Measurements from ENCODE around the gene FOXO1.

FOXO1 gene

DNA sequence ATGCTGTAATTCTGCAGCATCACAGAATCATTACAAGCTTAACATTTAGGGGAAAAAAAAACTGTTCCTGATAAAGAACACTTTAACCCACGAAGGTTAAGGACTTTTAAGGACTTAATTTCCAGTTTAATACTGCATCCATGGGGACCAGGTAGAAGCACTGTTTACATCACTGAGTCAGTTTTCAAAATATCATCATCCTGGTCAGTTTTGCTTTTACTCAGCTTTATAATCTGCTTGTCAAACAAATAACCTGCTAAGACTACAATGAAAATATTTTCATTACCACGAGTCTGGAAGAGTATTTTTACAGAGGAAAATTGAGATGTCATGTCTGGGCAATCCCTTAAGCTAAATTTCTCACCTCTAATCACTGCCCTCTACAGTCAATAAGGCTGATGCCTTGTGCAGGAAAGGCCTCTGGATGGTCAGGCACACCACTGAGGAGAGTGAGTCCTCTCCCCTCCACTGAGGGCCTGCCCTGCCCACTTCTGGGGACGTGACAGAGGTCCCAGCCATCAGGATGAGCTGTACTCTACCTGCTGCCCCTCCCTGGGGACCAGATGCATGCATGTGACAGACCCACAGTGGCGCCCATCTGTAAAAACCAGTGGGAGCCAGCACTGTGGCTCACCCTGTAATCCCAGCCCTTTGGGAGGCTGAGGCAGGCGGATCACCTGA, 31.0 kb downstream of the FOXO1 start:
- no peak for DNase-seq

DNA sequence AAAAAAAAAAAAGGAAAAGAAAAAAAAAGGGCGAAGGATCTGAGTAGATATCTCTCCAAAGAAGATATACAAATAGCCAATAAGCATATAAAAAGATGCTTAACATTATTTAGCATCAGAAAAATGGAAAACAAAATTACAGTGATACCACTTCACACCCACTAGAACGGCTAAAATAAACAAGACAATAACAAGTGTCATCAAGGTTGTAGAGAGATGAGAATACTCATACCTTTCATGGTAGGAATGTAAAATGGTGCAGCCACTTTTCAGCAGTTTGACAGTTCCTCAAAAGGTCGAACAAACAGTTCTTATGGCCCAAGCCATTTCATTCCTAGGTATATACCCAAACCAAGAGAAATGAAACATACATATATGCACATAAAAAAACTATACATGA, 33.5 kb downstream of the FOXO1 start:
- DNase-seq, result no peak

DNA sequence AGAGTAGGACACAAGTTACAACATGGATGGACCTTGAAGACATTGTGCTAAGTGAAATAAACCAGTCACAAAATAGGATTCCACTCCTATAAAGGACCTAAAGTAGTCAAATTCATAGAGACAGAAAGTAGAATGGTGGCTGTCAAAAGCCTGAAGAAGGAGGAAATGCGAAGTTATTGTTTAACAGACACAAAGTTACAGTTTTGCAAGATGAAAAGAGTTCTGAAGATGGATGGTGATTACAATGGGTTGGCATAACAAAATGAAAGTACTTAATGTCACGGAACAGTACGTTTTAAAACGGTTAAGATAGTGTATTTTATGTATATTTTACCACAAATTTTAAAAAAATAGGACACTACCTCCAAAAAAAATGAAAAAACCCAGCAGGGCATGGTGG, 34.8 kb downstream of the FOXO1 start:
- DNase-seq, result no peak

DNA sequence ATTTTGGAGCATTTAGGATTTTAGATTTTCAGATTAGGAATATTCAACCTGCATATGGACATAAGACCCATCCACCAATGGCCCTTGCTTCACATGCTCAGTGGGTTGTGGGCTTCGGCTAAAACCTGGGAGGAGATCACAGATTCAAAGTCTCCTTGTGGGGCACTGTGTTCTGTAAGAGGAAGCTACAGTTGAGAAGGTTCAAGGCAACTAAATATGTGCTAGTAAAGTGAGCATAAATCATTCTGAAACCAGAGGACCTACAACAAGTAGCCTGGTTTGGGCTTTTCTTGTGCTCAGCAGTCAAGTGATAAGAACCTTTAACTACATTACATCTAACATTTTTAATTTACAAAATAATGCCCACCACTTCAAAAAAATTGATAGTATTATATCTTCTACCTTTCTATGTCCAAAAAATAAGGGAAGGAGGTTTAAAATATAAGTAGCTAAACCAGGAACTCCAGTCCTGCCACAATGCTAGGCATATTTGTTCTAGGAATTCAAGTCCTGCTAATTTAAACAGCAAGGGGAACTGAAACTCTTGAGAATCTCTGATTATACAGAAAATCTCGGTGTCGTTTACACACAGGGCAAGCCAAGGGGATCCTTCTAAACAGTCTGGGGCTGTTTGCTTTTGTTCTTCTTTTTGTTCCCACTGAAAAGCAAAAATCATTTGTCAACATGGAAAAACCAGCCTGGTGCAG, 36.6 kb downstream of the FOXO1 start:
- no peak for DNase-seq

DNA sequence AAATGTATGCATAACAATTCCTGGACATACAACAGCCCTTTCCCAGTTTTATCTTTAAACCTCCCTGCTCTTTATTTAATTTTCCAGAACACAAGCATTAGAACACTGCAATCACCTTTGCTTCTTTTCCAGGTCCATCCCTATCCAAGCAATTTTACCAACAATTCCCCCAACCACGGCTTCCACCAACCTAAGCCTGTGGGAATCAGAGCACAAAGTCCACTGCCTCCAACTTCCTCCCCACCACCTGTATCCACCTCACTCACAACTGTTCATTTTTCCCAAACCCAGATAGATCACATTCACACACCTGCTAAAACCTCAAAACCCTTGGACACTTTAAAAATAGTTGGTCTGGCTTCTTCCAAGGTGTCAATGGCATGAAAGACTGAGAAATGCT, 39.5 kb downstream of the FOXO1 start:
- no peak for DNase-seq

DNA sequence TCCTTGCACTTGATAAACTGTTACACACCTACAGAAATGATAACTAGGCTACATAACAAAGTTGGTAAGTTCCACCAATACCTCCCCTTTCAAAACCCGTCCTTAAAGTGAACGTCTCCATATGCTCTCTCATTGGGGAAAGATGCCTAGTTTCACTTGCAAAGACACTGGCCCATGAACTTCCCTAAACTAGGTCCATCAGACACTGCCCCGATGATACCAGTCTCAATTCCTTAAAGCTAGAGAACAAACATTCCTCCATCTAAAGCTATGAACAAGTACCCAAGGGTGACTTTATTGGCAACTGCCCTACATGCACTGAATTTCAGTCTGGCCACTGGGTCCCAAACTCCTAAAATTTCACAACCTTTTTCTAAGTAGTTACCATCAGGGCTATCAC, 39.9 kb downstream of the FOXO1 start:
- no peak for DNase-seq

DNA sequence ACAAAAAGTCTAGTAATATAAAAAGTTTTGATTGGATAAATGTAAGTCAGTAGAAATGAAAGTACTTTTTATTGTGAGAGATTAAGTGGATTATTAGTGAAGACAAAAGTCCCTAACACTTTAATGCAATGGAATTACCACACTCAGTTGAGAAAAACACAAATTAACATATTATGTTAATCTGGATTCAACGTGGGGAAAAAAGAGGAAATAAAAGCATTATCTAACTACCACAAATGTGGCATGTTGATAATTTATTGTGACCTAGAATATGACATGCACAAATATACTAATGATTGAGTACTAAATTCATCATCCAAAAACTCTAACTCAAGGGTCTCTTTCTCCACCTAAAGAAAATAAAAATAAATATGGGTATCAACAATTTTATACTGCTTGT, 41.5 kb downstream of the FOXO1 start:
- no peak for DNase-seq

DNA sequence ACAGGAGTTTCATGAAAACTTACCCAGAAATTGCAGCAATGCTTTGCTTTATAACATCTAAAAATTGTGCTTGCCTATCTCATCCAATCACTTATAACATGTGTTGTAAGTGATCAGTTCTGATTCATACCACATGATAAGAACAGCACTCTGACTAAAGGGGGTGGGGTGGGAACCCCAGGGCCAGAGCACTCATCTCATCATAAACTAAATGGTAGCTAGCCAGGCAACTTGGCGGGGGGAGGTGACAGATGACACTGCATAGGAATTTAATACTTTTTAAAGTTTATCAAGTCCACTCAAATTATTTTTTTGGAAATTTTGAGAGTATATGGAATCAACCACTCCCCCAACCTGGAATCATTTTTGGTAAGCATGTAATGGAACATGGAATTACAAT, 42.1 kb downstream of the FOXO1 start:
- DNase-seq, result no peak

DNA sequence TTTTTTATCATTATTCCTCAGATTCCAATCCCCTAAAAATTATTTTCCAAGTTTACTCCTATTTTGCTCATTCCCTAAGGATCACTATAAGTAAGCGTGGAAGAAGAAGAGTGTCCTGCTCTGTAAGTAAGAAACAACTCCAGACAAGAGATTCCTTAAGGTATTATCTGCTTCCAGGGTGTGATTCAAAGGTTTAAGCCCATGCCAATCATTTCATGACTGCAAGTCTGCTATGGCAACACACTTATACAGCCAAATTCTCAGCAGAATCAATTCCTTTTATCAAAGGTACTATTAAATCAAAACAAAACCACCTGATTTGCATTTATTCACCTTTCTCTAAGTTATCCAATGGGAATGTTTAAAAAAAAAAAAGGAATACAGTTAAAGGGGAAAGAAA, 43.7 kb downstream of the FOXO1 start:
- DNase-seq, result no peak

DNA sequence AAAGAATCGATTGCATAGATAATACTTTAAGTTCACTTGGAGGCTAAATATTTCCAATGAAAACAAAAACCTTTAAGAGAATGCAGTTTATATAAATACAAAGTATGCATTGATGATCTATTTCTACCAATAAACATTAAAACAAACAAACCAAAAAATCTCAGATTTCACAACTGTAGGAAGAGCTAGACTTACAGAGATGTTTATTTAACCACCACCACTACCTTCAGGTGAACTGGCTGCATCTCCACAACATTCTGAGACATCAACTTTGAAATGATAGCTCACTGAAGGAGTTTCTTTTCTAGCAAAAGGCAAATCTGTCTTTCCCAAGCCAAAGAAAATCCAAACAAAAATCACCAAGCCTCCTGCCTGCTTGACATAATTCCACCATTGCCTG, 44.2 kb downstream of the FOXO1 start:
- no peak for DNase-seq

DNA sequence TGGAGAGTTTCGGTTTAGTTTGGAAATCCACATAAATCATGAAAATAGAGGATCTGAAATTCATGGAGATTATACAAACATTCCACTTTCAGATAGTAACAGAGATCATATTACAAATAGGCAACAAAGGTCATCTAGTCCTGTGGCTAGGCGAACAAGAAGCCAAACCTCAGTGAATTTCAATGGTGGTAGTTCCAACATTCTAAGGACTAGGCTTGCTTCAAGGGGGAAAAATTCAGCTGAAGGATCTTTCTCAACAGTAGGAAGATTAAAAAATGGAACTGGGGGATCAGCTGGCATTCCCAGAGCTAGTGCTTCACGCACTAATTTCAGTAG, 47.0 kb downstream of the FOXO1 start:
- no peak for DNase-seq

DNA sequence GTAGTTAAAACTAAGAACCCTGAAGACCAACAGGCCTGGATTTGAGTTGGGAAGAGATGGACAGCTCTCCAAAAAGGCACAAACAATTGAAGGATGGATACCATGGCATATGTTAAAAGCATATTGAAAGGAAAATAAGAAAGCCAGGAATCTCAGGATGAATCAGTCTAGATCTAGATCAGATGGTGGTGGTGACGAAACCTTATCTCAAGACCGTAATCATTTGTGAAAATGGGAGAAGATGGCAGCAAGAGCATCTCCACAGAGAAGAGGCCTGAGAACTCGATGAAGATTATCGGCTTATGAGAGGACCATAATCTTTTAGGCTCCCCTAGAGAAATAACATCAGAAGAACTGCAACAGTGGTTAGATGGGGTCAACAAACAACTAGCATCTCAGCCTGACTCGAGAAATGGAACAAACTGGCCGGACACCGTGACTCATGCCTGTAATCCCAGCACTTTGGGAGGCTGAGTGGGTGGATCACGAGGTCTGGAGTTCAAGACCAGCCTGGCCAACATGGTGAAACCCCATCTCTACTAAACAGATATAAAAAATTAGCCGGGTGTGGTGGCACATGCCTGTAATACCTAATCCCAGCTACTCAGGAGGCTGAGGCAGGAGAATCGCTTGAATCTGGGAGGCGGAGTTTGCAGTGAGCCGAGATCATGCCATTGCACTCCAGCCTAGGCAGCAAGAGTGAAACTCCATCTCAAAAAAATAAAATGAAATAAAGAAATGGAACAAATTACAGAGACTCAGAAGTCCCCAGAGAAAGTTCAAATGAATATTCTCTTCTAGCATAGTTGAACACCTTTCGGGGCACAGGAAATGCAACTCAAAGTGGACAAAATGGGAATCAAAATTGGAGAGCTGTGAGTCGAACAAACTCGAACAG, 47.6 kb downstream of the FOXO1 start:
- no peak for DNase-seq

DNA sequence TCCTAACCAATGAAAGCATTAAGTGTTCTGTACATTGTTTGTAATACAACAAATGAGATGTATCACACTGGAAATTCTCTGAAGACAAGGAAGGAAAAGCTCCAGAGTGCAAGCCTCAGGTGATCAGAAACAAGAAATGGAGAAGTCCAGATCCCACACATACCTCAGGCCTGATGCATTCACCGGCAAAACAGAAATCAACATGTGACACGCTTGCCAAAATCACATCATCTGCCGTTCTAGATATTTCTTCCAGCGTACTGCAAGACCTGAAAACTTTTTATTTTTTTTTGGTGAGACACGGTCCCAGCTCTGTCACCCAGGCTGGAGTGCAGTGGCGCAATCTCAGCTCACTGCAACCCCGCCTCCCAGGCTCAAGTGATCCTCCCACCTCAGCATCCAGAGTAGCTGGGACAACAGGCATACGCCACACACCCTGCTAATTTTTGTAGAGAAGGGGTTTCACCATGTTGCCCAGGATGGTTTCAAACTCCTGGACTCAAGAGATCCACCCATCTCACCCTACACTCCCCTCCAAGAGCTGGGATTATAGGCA, 48.6 kb downstream of the FOXO1 start:
- DNase-seq, result no peak

DNA sequence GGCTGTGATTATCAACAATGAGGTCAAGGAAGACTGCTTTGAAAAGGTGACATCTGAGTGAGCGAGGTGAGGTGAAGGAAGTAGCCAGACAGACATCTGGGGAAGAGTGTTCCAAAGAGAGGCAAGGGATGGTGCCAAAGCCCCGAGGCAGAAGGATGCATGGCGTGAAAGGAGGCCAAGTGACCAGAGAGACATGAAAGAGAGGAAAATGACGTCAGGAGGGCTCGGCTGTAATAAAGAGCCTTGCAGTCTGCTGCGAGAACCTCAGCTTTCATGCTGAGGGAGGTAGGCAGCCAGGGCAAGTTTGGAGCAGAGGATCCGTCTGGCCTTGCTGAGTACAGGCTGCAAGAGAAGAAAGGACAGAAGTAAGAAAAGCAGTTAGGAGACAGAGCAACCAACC, 50.8 kb downstream of the FOXO1 start:
- no peak for DNase-seq

DNA sequence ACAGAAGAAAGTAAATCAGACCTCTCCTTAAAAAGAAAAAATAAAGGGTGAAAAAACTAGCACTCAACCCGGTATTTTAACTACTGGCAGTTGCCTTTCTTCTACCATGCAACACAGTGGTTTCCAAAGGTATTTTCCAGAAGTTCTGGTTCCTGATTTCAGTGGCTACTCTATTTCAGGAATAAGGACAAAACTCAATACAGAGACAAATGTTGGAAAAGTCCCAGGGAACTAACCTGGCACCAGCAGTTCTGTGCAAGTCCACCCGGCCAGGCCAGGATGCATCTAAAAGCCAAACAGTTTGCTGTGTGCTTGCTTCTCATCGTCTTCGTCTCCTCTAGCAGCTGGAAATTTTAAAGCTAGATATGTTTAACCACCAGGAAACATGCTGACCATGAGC, 52.5 kb downstream of the FOXO1 start:
- DNase-seq, result no peak

DNA sequence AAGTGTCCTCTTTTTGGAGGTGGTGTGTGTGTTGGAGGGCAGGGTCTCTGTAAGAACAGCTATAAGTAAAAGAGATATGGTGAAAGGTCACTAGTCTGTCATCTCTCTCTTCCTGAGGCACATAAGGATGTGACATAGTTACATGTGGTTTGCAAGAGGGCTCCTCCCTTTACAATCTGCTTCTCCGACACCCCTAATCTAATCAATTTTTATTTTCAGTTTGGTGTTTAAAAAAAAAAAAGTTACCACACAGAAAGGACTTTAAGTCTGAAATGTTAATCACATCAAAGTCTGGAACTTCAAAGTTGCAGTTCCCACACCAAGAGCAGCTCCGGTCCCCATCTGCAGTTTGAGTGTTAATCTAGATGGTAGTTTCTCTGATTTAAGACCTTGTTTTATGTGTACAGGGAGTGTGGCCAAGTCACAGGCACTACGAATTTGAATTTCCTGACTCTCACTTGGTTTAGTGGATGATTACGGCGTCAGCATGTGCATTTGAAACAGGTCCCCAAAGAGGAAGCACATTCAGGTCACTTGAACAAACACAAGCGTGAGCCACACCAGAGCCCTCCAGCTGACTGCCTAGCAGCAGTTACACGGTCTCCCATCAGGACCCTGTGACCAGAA, 53.1 kb downstream of the FOXO1 start:
- no peak for DNase-seq

DNA sequence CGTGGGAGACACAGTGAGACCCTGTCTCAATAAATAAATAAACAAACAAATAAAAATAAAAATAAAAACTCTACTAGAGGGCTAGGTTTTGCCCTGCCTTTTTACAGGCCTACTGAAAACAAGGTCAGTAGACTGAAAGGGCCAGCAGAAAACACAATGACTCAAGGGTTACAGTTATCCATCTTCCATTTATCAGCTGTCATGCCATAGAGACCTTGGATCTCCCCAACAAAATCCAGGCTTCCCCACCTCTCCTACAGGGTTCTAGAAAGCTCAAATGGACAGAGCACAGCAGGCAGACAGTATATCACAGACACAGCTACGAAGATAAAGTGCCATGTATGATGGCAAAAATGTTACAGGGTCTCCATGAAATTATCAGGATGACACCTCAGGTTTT, 54.4 kb downstream of the FOXO1 start:
- no peak for DNase-seq

DNA sequence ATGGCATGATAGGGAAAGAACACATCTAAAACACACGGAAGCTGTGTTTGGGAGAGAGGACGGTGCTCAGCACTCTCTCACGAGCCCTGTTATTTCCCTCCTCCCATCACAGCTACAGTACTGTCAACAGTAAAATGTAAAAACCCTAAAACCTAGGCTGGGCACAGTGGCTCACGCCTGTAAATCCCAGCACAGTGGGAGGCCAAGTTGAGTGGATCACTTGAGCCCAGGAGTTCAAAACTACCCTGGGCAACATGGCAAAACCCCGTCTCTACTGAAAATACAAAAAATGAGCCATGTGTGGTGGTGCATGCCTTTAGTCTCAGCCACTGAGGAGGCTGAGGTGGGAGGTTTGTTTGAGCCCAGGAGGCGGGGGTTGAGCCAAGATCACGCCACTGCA, 54.8 kb downstream of the FOXO1 start:
- DNase-seq, result no peak

DNA sequence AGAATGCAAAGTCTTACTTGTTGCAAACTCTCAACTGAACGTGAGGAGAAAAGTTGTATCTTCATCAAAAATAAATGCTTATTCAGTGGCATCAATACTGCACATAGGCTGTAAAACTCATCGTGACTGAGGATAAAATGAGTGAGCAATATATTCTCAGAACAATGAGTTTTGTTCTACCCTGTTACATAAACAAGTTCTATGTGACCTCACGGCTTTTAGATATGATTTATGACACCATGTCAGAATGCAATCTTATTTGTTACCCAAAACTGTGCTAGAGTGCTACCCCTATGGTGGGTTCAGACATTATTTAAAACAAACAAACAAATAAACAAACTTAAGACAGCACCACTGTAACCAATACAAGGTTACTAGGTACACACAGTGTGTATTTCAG, 55.4 kb downstream of the FOXO1 start:
- DNase-seq, result no peak

DNA sequence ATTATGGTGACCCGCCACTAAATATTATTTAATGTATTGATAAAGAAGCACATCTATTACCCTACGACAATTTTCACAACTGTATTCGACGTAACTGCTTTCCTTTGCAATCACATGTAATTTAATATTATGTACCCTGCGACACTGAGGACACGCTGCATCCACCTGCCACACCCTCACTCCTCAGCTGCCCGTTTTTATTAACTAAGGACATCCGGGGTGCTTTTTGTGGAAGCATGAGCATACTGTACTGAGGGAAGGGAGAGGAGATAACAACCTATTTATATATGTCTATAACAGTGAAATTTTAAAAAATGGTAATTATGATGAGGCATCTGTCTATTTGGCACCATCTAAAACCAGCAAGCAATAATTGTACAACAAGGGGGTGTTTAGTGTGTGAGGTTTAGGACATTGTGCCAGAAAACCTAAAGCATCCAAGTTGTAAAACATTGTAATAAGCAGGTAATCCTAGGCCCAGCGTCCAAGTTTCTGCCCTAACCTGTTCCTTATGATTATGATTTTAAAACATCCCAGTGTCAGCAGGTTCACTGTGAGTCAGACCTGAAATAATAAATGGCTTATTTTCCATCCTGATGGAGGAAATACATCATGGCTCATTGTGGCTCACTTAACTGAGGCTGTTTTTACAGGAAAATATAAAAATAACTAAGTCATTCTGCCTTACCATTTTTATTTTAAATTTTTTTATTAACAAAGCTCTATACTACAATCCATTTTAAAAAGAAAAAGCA, 56.3 kb downstream of the FOXO1 start:
- no peak for DNase-seq

DNA sequence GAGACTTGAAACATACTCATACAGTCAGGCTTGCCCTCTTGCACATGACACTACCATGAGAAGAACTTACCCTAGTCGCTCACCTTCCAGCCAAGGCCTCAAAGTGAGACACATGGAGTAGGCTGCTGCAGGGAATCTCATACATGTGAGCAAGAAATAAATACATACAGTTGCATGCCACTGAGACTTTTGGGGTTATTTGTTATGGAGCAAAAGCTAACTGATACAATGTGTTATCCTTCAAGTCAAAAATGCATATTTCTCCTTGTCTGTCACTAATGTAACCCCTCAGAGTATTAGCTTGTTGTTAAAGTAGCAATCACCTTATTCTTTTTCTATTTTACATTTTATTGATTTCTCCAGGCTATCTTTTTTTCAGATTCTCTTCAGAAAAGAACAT, 58.1 kb downstream of the FOXO1 start:
- no peak for DNase-seq

DNA sequence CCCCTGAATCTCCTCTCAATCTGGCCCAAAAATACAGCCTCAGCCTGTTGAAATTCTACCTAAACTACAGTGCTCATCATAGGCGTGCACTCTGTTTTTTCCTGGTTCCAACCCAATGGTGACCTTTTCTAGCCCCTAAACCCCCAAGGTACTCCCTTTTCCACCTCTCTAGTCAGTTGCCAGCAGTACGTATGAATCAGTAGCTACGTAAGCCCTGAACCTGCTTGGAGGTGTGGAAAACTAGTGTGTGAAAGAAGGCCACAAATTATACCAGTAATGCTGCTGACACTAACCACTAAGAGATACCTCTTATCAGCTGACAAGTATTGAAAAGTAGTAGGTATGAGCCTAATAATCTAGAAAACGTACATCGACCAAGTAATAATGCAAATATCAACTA, 60.9 kb downstream of the FOXO1 start:
- DNase-seq, result no peak

DNA sequence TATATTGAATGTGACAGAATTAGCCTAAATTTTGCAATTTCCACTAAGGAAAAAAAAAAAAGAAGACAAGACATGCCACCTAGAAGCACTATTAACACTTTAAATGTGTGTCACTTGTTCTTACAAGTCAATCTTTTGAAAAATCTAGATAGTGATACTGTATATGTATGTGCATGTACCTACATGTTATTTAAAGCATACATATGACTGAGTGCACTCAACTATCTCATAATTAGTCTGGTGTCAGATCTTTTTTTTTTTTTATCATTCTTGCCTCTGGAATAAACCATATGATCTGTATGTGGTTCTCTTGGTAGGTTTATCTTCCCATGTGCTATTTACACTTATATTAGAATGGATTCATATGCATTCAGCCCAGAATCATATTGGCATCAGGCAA, 62.3 kb downstream of the FOXO1 start:
- DNase-seq, result no peak
